ENCODE results near the gene C16orf95. TPM values are rescaled to one million over a fixed set of nuclear protein-coding genes. Genes with fewer than 3 reads are reported as not detected.

The C16orf95 gene
- total RNA-seq, 2 donors from 2014 or later, result 2.7 TPM; not detected in 1

- no peak overlapping the region for H3K27ac ChIP-seq
- ATAC-seq (ENCODE audit: insufficient number of reproducible peaks, low FRiP score, low read depth) (no peak), DNase-seq (ENCODE audit: low spot score) (no peak)
- no peak overlapping the region for H3K4me3 ChIP-seq
- no peaks in the 10 kb centered on the region for H3K4me1 ChIP-seq (ENCODE audit: control insufficient read depth in 1 of 2, low read depth in 2 of 2)
- H3K27me3 ChIP-seq (replicated peaks; ENCODE audit: insufficient read depth), result no peaks in the 10 kb centered on the region
- no peaks in the 10 kb centered on the region for H3K36me3 ChIP-seq
- TF ChIP-seq, protein P1, sequence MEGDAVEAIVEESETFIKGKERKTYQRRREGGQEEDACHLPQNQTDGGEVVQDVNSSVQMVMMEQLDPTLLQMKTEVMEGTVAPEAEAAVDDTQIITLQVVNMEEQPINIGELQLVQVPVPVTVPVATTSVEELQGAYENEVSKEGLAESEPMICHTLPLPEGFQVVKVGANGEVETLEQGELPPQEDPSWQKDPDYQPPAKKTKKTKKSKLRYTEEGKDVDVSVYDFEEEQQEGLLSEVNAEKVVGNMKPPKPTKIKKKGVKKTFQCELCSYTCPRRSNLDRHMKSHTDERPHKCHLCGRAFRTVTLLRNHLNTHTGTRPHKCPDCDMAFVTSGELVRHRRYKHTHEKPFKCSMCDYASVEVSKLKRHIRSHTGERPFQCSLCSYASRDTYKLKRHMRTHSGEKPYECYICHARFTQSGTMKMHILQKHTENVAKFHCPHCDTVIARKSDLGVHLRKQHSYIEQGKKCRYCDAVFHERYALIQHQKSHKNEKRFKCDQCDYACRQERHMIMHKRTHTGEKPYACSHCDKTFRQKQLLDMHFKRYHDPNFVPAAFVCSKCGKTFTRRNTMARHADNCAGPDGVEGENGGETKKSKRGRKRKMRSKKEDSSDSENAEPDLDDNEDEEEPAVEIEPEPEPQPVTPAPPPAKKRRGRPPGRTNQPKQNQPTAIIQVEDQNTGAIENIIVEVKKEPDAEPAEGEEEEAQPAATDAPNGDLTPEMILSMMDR (IDR thresholded peaks at IDR 0.05), result no peak
- no peaks in the 10 kb centered on the region for H3K9me3 ChIP-seq
These were observed 12.2 kb downstream of the C16orf95 start for GRCh38 chr16:87304951-87305350.

DNA sequence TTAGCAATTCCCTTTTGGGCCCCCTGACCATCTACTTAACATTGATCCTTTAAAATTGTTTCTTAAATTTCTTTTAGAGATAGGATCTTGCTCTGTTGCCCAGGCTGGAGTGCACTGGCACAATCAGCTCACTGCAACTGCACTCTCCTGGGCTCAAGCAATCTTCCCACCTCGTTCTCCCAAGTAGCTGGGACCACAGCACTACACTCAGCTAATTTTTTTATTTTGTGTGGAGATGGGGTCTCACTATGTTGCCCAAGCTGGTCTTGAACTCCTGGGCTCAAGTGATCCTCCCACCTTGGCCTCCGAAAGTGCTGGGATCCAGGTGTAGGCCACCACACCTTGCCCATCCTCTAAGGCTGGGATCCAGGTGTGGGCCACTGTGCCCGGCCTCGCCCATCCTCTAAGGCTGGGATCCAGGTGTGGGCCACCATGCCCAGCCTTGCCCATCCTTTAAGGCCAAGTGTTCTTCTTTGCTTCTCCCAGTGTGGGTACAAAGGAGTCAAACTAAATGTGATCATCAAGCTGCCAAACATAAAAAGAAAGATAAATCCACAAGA is 13.2 kb downstream of the C16orf95 start:
- DNase-seq (ENCODE audit: low spot score) (no peak), ATAC-seq (ENCODE audit: insufficient number of reproducible peaks, low FRiP score, low read depth) (no peak)
- Histone ChIP-seq H3K36me3 (no peaks in the 10 kb centered on the region), H3K9me3 (no peaks in the 10 kb centered on the region), H3K27ac (no peak overlapping the region), H3K4me3 (no peak overlapping the region), H3K27me3 (replicated peaks; ENCODE audit: insufficient read depth) (no peaks in the 10 kb centered on the region), H3K4me1 (ENCODE audit: control insufficient read depth in 1 of 2, low read depth in 2 of 2) (no peaks in the 10 kb centered on the region)
- TF ChIP-seq, protein P1 (IDR thresholded peaks at IDR 0.05), result no peak

GRCh38 chr16:87303431-87303930 is 13.7 kb downstream of the C16orf95 start:
- H3K4me1 ChIP-seq (ENCODE audit: control insufficient read depth in 1 of 2, low read depth in 2 of 2), result no peaks in the 10 kb centered on the region
- H3K27ac ChIP-seq, result no peak overlapping the region
- H3K9me3 ChIP-seq, result no peaks in the 10 kb centered on the region
- no peak for DNase-seq (ENCODE audit: low spot score)
- no peak for ATAC-seq (ENCODE audit: insufficient number of reproducible peaks, low FRiP score, low read depth)
- no peak overlapping the region for H3K4me3 ChIP-seq
- TF ChIP-seq, protein P1 (IDR thresholded peaks at IDR 0.05), result no peak
- H3K36me3 ChIP-seq, result no peaks in the 10 kb centered on the region
- no peaks in the 10 kb centered on the region for H3K27me3 ChIP-seq (replicated peaks; ENCODE audit: insufficient read depth)

DNA sequence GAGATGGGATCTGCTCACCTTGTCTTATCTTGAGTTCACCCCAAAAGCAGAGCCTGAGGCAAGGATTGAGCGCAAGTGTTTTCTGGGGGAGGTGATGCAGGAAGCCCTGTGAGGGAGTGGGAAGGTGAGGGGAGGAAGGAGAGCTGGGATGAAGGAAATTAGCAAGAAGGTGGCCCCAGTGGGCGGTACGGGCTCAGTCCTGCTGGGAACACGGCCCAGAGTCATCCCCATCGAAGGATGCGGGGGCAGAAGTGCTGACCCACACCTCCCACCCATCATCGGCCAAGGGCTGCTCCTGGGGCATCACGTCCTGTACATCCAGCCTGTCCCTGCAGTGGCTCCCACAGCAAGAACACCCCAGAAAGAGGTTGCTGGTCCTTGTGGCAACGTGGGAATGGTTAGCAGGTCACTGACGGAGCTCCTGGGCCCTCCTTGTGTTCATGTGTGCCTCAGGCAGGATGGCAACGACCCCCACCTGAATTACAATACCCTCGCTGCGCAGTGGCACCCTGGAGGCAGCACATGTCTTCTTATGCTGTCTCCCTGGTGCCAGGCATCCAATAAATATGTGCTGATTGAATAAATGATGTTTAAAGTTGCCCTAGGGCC is 18.2 kb downstream of the C16orf95 start:
- Histone ChIP-seq H3K27me3 (replicated peaks; ENCODE audit: insufficient read depth) (no peaks in the 10 kb centered on the region), H3K9me3 (no peaks in the 10 kb centered on the region), H3K27ac (no peak overlapping the region), H3K4me3 (no peak overlapping the region), H3K36me3 (no peaks in the 10 kb centered on the region), H3K4me1 (ENCODE audit: control insufficient read depth in 1 of 2, low read depth in 2 of 2) (peaks cover 0 to 4% of the 10 kb centered on the region in 2 donors)
- TF ChIP-seq, protein P1 (IDR thresholded peaks at IDR 0.05), result no peak
- ATAC-seq (ENCODE audit: insufficient number of reproducible peaks, low FRiP score, low read depth) (no peak), DNase-seq (ENCODE audit: low spot score) (no peak)

DNA sequence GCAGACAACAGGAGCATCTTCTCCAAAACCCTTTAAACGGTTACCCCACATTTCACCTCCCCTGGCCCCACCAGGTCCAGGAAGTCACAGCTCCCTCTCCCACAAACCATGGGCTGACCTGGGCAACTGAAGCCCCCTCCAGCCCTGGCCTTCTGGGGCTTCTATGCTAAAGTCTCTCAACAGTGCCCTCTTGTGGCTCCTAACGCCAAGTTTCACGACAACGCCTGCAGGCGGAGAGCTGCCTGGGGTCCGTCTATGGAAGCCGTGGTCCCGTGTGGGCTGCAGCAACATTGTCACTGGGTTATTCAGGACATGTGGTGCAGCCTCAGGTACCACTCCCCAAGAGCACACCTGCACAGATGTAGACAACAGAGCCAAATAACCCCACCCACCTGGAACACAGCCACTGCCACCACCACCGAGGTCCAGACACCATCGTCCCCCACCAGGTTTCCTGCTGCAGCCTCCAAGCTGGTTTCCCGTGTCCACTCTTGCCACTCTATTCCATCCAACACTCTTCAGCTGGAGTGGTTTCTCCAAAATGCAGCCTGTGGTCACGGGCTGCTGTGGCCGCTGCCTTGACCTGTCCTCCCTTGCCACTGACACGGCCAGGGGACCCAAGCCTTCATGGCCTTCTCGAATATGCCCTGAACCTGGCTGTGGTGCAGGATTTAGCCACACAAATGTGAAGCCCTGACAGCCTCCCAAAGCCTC is 19.1 kb downstream of the C16orf95 start:
- Histone ChIP-seq H3K27me3 (replicated peaks; ENCODE audit: insufficient read depth) (no peaks in the 10 kb centered on the region), H3K27ac (no peak overlapping the region), H3K36me3 (no peaks in the 10 kb centered on the region), H3K9me3 (no peaks in the 10 kb centered on the region), H3K4me1 (ENCODE audit: control insufficient read depth in 1 of 2, low read depth in 2 of 2) (peaks cover 0 to 4% of the 10 kb centered on the region in 2 donors), H3K4me3 (no peak overlapping the region)
- peak; percentile 55 for ATAC-seq (ENCODE audit: insufficient number of reproducible peaks, low FRiP score, low read depth)
- TF ChIP-seq, protein P1 (IDR thresholded peaks at IDR 0.05), result peak; percentile 60
- no peak for DNase-seq (ENCODE audit: low spot score)
